ENCODE results near the gene STAM2. TPM values are rescaled to one million over a fixed set of nuclear protein-coding genes. Genes with fewer than 3 reads are reported as not detected.

STAM2 gene
- total RNA-seq, 1 experiment from 2014 or later: 14.2 TPM

DNA sequence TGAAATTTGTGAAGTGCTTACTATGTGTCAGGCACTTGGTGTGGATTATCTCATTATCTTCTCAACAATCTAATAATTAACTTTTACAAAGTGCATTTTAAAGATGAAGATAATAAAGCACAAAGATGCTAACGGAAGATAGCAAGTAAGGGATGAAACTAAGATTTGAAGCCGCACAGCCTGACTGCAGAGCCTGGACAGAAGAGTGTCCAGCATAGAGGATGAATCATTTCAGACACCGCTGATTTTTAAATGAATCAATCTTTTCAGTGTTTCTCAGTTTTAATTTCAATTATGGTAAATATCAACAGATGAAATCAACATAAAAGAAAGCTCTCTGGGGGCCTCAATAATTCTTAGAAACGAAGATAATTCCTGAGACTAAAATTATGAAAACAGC lies 24.5 kb upstream of the STAM2 start:
- Histone ChIP-seq H3K27ac (ENCODE audit: insufficient read length, low read depth, low read length) (no peak overlapping the region), H3K14ac (ENCODE audit: insufficient read depth, low read length) (no peak overlapping the region), H3K79me1 (ENCODE audit: insufficient read depth, low read depth, low read length, poor library complexity, severe bottlenecking) (no peaks in the 10 kb centered on the region), H3T11ph (ENCODE audit: low read length) (no peak overlapping the region), H3K9me3 (ENCODE audit: control insufficient read depth, low read depth, low read length) (no peaks in the 10 kb centered on the region), H4K5ac (ENCODE audit: insufficient read length, low read depth, low read length) (no peak overlapping the region), H2AK5ac (ENCODE audit: insufficient read length, low read length) (no peak overlapping the region), H3K9ac (ENCODE audit: extremely low read depth, insufficient read length, low read length) (no peak overlapping the region), H3K23me2 (ENCODE audit: insufficient read length, low read depth, low read length, poor library complexity, severe bottlenecking) (no peaks in the 10 kb centered on the region), H2BK15ac (ENCODE audit: low read depth, low read length) (no peak overlapping the region), H2BK12ac (ENCODE audit: insufficient read length, low read depth, low read length) (no peak overlapping the region), H3K23ac (ENCODE audit: insufficient read length, low read depth, low read length) (no peak overlapping the region), H2BK20ac (ENCODE audit: low read depth, low read length, poor library complexity, severe bottlenecking) (no peak overlapping the region), H4K8ac (replicated peaks; ENCODE audit: insufficient read length, low read depth, low read length) (no peak overlapping the region), H2BK5ac (ENCODE audit: insufficient read length, low read length) (no peak overlapping the region), H3K27me3 (ENCODE audit: insufficient read depth, low read length) (no peaks in the 10 kb centered on the region), H4K91ac (ENCODE audit: insufficient read length, low read depth, low read length) (no peak overlapping the region), H3K79me2 (ENCODE audit: insufficient read depth, low read length) (no peaks in the 10 kb centered on the region), H2BK120ac (ENCODE audit: low read depth, low read length, poor library complexity, severe bottlenecking) (no peak overlapping the region), H3K18ac (ENCODE audit: insufficient read length, low read depth, low read length) (no peak overlapping the region), H3K4me1 (ENCODE audit: insufficient read depth, low read length) (no peaks in the 10 kb centered on the region; the same call in 1 of the 2 replicates), H2AFZ (ENCODE audit: low read length) (no peak overlapping the region), H3K4me2 (ENCODE audit: insufficient read depth, insufficient read length, low read length) (no peak overlapping the region), H3K4ac (ENCODE audit: low read depth, low read length) (no peak overlapping the region), H3K56ac (ENCODE audit: insufficient read length, low read depth, low read length) (no peak overlapping the region), H4K20me1 (ENCODE audit: control insufficient read depth, insufficient read depth, insufficient read length) (no peaks in the 10 kb centered on the region)
- Mint-ChIP-seq H3K27ac (no peak overlapping the region), H3K4me1 (peaks cover 7 to 8% of the 10 kb centered on the region in 2 experiments), H3K36me3 (ENCODE audit: insufficient read depth in 1 of 3, low read depth in 3 of 3) (no peaks in the 10 kb centered on the region), H3K27me3 (ENCODE audit: low read depth) (no peaks in the 10 kb centered on the region), H3K4me3 (no peak overlapping the region), H3K9me3 (peaks cover 3 to 4% of the 10 kb centered on the region in 2 experiments; a peak in 1 of 5 replicates)
- TF ChIP-seq CTCF (conservative IDR thresholded peaks at IDR 0.05): no peak
- no CpG with 5 or more reads among the region's 4 CpGs for WGBS (ENCODE audit: extremely low coverage, insufficient read length, low lambda C conversion rate)
- DNase-seq: no peak

All from H9 (cell line).